Smooth muscle cell (in vitro differentiated cells): ENCODE data around the gene KRTAP9-1. TPM values are rescaled to one million over a fixed set of nuclear protein-coding genes. Genes with fewer than 3 reads are reported as not detected.
"Not testable (repeated sequence)": the region's sequence is repeated elsewhere in the genome, so short reads cannot be mapped to it uniquely, and the experiment has no call there.

ENCODE experiments used
- DNase-seq: peaks from one replicate; lab custom pipeline; 2025; ENCODE audit not compliant: unreplicated experiment; lab: John Stamatoyannopoulos, UW
- H2AFZ ChIP-seq: fragments of 200-600 bp; sonication (generic); 2 replicates; pipeline ENCODE4 v1.6.0; 2016; ENCODE audit warnings: antibody characterized with exemption, low read depth, mild to moderate bottlenecking
- H3F3A ChIP-seq: fragments of 200-600 bp; sonication (generic); 2 replicates; pipeline ENCODE4 v1.6.0; 2017; ENCODE audit warnings: antibody characterized with exemption, low read depth
- H3K27ac ChIP-seq: fragments of 200-600 bp; sonication (generic); 2 replicates; pipeline ENCODE4 v1.5.1; 2016; ENCODE audit warnings: low read depth, mild to moderate bottlenecking
- H3K27me3 ChIP-seq: fragments of 200-600 bp; sonication (generic); 2 replicates; pipeline ENCODE4 v1.6.1; 2016; ENCODE audit warnings: low read depth, mild to moderate bottlenecking
- H3K36me3 ChIP-seq: fragments of 200-600 bp; sonication (generic); 2 replicates; pipeline ENCODE4 v1.5.1; 2016; ENCODE audit warnings: low read depth
- H3K4me1 ChIP-seq: fragments of 200-600 bp; sonication (generic); 2 replicates; pipeline ENCODE4 v1.5.1; 2016; ENCODE audit warnings: low read depth
- H3K4me2 ChIP-seq: fragments of 200-600 bp; sonication (generic); 2 replicates; pipeline ENCODE4 v1.6.0; 2016; ENCODE audit warnings: mild to moderate bottlenecking
- H3K4me3 ChIP-seq: fragments of 200-600 bp; sonication (generic); 2 replicates; pipeline ENCODE4 v1.5.1; 2016; ENCODE audit warnings: mild to moderate bottlenecking
- H3K79me2 ChIP-seq: fragments of 200-600 bp; sonication (generic); 2 replicates; pipeline ENCODE4 v1.6.0; 2016; ENCODE audit warnings: low read depth, mild to moderate bottlenecking
- H3K9ac ChIP-seq: fragments of 200-600 bp; sonication (generic); 2 replicates; pipeline ENCODE4 v1.6.0; 2016; ENCODE audit warnings: low read depth
- H3K9me3 ChIP-seq: fragments of 200-600 bp; sonication (generic); replicated peaks from 2 replicates; pipeline ENCODE4 v1.5.1; 2016; ENCODE audit warnings: low read depth
- H4K20me1 ChIP-seq: fragments of 200-600 bp; sonication (generic); 2 replicates; pipeline ENCODE4 v1.6.0; 2016; ENCODE audit warnings: low read depth
- WGBS: methylation state at CpG from one replicate; pipeline ENCODE4 v1.1.7; 2016; ENCODE audit warnings: low lambda C conversion rate; 5-methylcytosine and 5-hydroxymethylcytosine counted together
- polyA plus RNA-seq: library from polyadenylated mRNA; unstranded; fragments of >200 nt; fragmentation: Nextera tagmentation; extraction: Ambion mirVana; gene quantifications from 2 replicates; pipeline ENCODE4 v1.2.1, GENCODE V29; 2016
- total RNA-seq: library from RNA; depleted of rRNA; stranded (reverse); fragments of >200 nt; gene quantifications from 2 replicates; pipeline ENCODE4 v1.2.3, GENCODE V29; 2014
- TF ChIP-seq, protein P1 (sequence below): fragments of 200-600 bp; sonication (generic); IDR thresholded peaks from 2 replicates; pipeline ENCODE4 v1.5.1; 2017; ENCODE audit warnings: borderline replicate concordance, mild to moderate bottlenecking, antibody characterized with exemption; ENCODE audit not compliant: insufficient read depth, poor library complexity, severe bottlenecking

The KRTAP9-1 gene
- total and polyA plus RNA-seq, 2 experiments from 2014 or later: not detected

DNA sequence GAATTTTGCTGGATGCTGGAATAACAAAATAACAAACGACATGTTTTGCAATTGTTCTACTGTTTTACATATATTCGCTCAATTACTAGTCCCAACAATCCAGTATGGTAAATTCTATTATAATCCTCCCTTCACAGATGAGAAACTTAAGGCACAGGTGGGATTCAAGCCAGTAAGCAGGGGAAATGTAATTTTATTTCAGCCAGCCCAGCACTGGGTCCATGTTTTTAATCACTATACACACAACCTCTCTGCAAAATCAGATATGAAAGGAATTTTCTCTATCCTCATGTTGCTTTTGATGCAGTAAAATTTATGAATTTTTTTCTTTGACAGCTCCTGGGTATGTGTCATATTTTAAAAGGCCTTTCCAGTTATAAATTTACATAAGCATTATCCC lies 44.4 kb upstream of the KRTAP9-1 start:
- Histone ChIP-seq H3K79me2 (no peaks in the 10 kb centered on the region), H3K4me3 (no peak overlapping the region), H3K27me3 (no peaks in the 10 kb centered on the region), H3K4me2 (no peak overlapping the region), H3K36me3 (no peaks in the 10 kb centered on the region), H3K4me1 (no peaks in the 10 kb centered on the region), H3F3A (no peaks in the 10 kb centered on the region), H4K20me1 (no peaks in the 10 kb centered on the region), H3K9me3 (no peaks in the 10 kb centered on the region), H2AFZ (no peak overlapping the region), H3K9ac (no peak overlapping the region), H3K27ac (no peak overlapping the region)
- WGBS: 89% methylated on average over 2 of the region's 2 CpGs
- TF ChIP-seq, protein P1, sequence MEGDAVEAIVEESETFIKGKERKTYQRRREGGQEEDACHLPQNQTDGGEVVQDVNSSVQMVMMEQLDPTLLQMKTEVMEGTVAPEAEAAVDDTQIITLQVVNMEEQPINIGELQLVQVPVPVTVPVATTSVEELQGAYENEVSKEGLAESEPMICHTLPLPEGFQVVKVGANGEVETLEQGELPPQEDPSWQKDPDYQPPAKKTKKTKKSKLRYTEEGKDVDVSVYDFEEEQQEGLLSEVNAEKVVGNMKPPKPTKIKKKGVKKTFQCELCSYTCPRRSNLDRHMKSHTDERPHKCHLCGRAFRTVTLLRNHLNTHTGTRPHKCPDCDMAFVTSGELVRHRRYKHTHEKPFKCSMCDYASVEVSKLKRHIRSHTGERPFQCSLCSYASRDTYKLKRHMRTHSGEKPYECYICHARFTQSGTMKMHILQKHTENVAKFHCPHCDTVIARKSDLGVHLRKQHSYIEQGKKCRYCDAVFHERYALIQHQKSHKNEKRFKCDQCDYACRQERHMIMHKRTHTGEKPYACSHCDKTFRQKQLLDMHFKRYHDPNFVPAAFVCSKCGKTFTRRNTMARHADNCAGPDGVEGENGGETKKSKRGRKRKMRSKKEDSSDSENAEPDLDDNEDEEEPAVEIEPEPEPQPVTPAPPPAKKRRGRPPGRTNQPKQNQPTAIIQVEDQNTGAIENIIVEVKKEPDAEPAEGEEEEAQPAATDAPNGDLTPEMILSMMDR: no peak
- no peak for DNase-seq

DNA sequence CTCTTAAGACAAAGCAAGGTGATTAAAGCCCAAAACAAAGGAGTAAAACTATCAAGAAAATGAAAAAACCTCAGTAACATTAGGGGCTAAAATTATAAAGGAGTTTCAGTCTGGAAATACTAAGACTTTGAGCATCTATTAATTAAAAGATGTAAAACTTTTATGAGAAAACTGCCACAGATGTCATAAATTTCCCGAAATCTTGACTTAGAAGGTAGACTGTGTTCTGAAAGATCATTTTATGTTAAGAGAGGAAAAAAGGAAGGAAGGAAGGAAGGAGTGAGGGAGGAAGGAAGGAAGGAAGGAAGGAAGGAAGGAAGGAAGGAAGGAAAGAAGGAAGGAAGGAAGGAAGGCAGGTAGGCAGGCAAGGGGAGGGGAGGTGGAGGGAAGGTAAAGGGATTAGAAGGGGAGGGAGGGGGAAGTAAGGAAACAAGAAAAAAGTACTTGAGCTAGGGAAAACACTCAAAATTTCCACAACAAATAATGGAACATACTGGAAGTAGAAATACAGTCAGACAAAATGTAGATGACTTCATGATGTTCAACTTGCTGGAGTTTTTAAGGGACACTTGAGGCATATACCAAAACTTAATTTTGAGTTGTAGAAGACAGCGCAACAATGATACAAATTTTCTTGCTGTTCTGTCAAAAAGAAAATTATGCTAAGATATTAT lies 42.0 kb upstream of the KRTAP9-1 start:
- H3K36me3 ChIP-seq: no peaks in the 10 kb centered on the region

GRCh38 chr17:41148971-41149651 lies 40.6 kb upstream of the KRTAP9-1 start:
- not testable (repeated sequence) for H3K36me3 ChIP-seq, H3K4me1 ChIP-seq, H3K79me2 ChIP-seq, H3K9ac ChIP-seq, H2AFZ ChIP-seq, DNase-seq, H3F3A ChIP-seq, H3K27me3 ChIP-seq, H3K9me3 ChIP-seq, H3K27ac ChIP-seq, H3K4me3 ChIP-seq, H4K20me1 ChIP-seq, H3K4me2 ChIP-seq
- 89% methylated on average over 10 of the region's 10 CpGs for WGBS

More for the DNA sequence above, 42.0 kb upstream of the KRTAP9-1 start:
- TF ChIP-seq, protein P1: no peak
- Histone ChIP-seq H3K27ac (no peak overlapping the region), H3K4me2 (no peak overlapping the region), H3F3A (no peaks in the 10 kb centered on the region), H2AFZ (no peak overlapping the region), H3K9ac (no peak overlapping the region), H4K20me1 (no peaks in the 10 kb centered on the region), H3K79me2 (no peaks in the 10 kb centered on the region), H3K4me3 (no peak overlapping the region), H3K9me3 (no peaks in the 10 kb centered on the region), H3K4me1 (no peaks in the 10 kb centered on the region), H3K27me3 (no peaks in the 10 kb centered on the region)
- WGBS: 88% methylated on average over 2 of the region's 2 CpGs
- no peak for DNase-seq

GRCh38 chr17:41149652-41149985 lies 40.1 kb upstream of the KRTAP9-1 start, which contains the start of gene KRTAP4-5:
Gene KRTAP4-5, minus strand, starts transcription at chr17:41149825. Its CDS starts 58 bp downstream, at chr17:41149767.
- Histone ChIP-seq H4K20me1 (no peaks in the 10 kb centered on the region), H3K4me3 (no peak within 1 kb of the TSS), H3K4me1 (no peaks in the 10 kb centered on the region), H3K9ac (no peak within 1 kb of the TSS), H3F3A (no peaks in the 10 kb centered on the region), H3K4me2 (no peak within 1 kb of the TSS), H2AFZ (no peak within 1 kb of the TSS), H3K27ac (no peak within 1 kb of the TSS), H3K9me3 (no peaks in the 10 kb centered on the region), H3K27me3 (no peaks in the 10 kb centered on the region), H3K79me2 (no peaks in the 10 kb centered on the region), H3K36me3 (no peaks in the 10 kb centered on the region)
- WGBS: 84% methylated on average over 2 of the region's 2 CpGs
- TF ChIP-seq, protein P1: no peak
- no peak for DNase-seq
